Stimulated activated CD8-positive, alpha-beta memory T cell treated with anti-CD3 and anti-CD28 coated beads, Interleukin-15, amount 100 ng/mL, for 4 hours (primary cell): Measurements from ENCODE around the gene RRN3.
A peak's percentile ranks its signal among the peaks of the same experiment; 100 is the strongest.
"Not testable (repeated sequence)": the region's sequence is repeated elsewhere in the genome, so short reads cannot be mapped to it uniquely, and the experiment has no call there.

Experiments used
- DNase-seq, 2 donors: peaks; one replicate each; pipeline ENCODE4 v3.0.0-alpha.2; 2020; ENCODE audit warnings: low read depth in 2 of 2

The RRN3 gene

GRCh38 chr16:15099366-15099909 is 5.4 kb upstream of the RRN3 start:
- DNase-seq = not testable (repeated sequence)

- DNase-seq = not testable (repeated sequence)
These were observed 2.5 kb upstream of the RRN3 start for GRCh38 chr16:15096583-15096972.

- not testable (repeated sequence) for DNase-seq
These were observed 509 bp downstream of the RRN3 start for GRCh38 chr16:15093571-15093954.

- DNase-seq = not testable (repeated sequence)
These were observed 3.3 kb downstream of the RRN3 start for GRCh38 chr16:15090663-15091269.

GRCh38 chr16:15082788-15083187 is 11.3 kb downstream of the RRN3 start:
- DNase-seq = not testable (repeated sequence)

GRCh38 chr16:15080883-15081282 is 13.2 kb downstream of the RRN3 start:
- DNase-seq = not testable (repeated sequence)

- DNase-seq = not testable (repeated sequence)
These were observed 17.9 kb downstream of the RRN3 start for GRCh38 chr16:15076161-15076560.

- DNase-seq = no peak
These were observed 21.0 kb downstream of the RRN3 start for GRCh38 chr16:15073101-15073500.

- not testable (repeated sequence) for DNase-seq
These were observed 21.9 kb downstream of the RRN3 start for GRCh38 chr16:15071916-15072769.

GRCh38 chr16:15071013-15071412 is 23.1 kb downstream of the RRN3 start:
- DNase-seq = not testable (repeated sequence)

- DNase-seq = not testable (repeated sequence)
These were observed 27.4 kb downstream of the RRN3 start for GRCh38 chr16:15066690-15067089.

- not testable (repeated sequence) for DNase-seq
These were observed 28.1 kb downstream of the RRN3 start for GRCh38 chr16:15065961-15066360.

- DNase-seq = not testable (repeated sequence)
These were observed 31.8 kb downstream of the RRN3 start for GRCh38 chr16:15062085-15062810.

- no peak for DNase-seq
These were observed 34.7 kb downstream of the RRN3 start for GRCh38 chr16:15059324-15059723.

- DNase-seq = no peak
These were observed 36.2 kb downstream of the RRN3 start for GRCh38 chr16:15057681-15058417.

- DNase-seq = peak in 1 of 2 donors; percentile 34
These were observed 38.7 kb downstream of the RRN3 start for GRCh38 chr16:15055141-15056053.

GRCh38 chr16:15054357-15055140 is 39.5 kb downstream of the RRN3 start:
- no peak for DNase-seq

- DNase-seq = no peak
These were observed 40.2 kb downstream of the RRN3 start for GRCh38 chr16:15053904-15054303.

GRCh38 chr16:15052747-15053476 is 41.2 kb downstream of the RRN3 start:
- DNase-seq = no peak
